GM12878 (cell line): ENCODE data around the gene SLC12A6. TPM values are rescaled to one million over a fixed set of nuclear protein-coding genes. Genes with fewer than 3 reads are reported as not detected.

Experiments used
- ATAC-seq: fragments of 200-7000 bp; cut with Tn5 transposase; 3 replicates; pipeline ENCODE4 v1.9.1; 2020; ENCODE audit warnings: mild to moderate bottlenecking, moderate library complexity
- BruUV-seq: library from RNA; stranded (reverse); fragments of 400-500 nt; replicated peaks from 2 replicates; lab custom pipeline; 2021; lab: Mats Ljungman, UMichigan
- CTCF ChIA-PET: fragments of 300-600 bp; sonication (Branson Sonifier 250); formaldehyde crosslinking; extraction: SDS; loops from one replicate; lab custom pipeline; 2021; ENCODE audit warnings: inconsistent platforms; lab: Yijun Ruan, JAX
- POLR2A ChIA-PET: fragments of 350-600 bp; formaldehyde crosslinking; extraction: SDS; loops from one replicate; lab custom pipeline; 2021; ENCODE audit warnings: inconsistent platforms; lab: Charles Lee
- RAD21 ChIA-PET: fragments of 300-600 bp; sonication (Branson Sonifier 250); formaldehyde crosslinking; loops from one replicate; lab custom pipeline; 2023; ENCODE audit warnings: antibody characterized with exemption; ENCODE audit not compliant: unreplicated experiment; lab: Charles Lee
- SMC1A ChIA-PET: fragments of 300-600 bp; sonication (Branson Sonifier 250); formaldehyde crosslinking; loops from one replicate; lab custom pipeline; 2023; ENCODE audit not compliant: unreplicated experiment, uncharacterized antibody; lab: Charles Lee
- DNase-seq: peaks from one replicate; pipeline ENCODE4 v3.0.0-alpha.2; 2011; ENCODE audit warnings: low read depth, low spot score
- FAIRE-seq: peaks from 3 replicates; lab custom pipeline; 2011; peaks lifted over from hg19 to GRCh38; lab: Jason Lieb, UNC
- H2AFZ ChIP-seq: 2 replicates; pipeline ENCODE4 v1.6.0; 2011; ENCODE audit warnings: low read depth, low read length, control low read depth; ENCODE audit not compliant: control insufficient read depth
- H3K27ac ChIP-seq: 2 replicates; pipeline ENCODE4 v1.5.1; 2011; ENCODE audit warnings: control low read depth; ENCODE audit not compliant: control insufficient read depth, insufficient read depth
- H3K27me3 ChIP-seq, 2 experiments: replicated peaks in 1 of 2; 2 replicates each; pipeline versions ENCODE4 v1.6.0 to v1.6.1; 2011; ENCODE audit warnings: low read length in 1 of 2; ENCODE audit not compliant: control insufficient read depth in 2 of 2, insufficient read depth in 2 of 2
- H3K36me3 ChIP-seq, 2 experiments: 2 replicates each; pipeline ENCODE4 v1.5.1; 2011; ENCODE audit warnings: low read length in 1 of 2; ENCODE audit not compliant: control insufficient read depth in 2 of 2, insufficient read depth in 2 of 2
- H3K4me1 ChIP-seq: 2 replicates; pipeline ENCODE4 v1.6.1; 2011; ENCODE audit warnings: mild to moderate bottlenecking, low read length, moderate library complexity, mixed read lengths; ENCODE audit not compliant: control insufficient read depth, insufficient read depth
- H3K4me2 ChIP-seq: 2 replicates; pipeline ENCODE4 v1.6.0; 2011; ENCODE audit warnings: control low read depth; ENCODE audit not compliant: control insufficient read depth, insufficient read depth
- H3K4me3 ChIP-seq: fragments of 200-600 bp; sonication (generic); 2 replicates; pipeline ENCODE4 v1.5.1; 2016
- H3K79me2 ChIP-seq: 2 replicates; pipeline ENCODE4 v1.6.0; 2011; ENCODE audit warnings: low read length; ENCODE audit not compliant: control insufficient read depth, insufficient read depth
- H3K9ac ChIP-seq: 2 replicates; pipeline ENCODE4 v1.8.0; 2011; ENCODE audit warnings: low read length, control low read depth, mixed read lengths; ENCODE audit not compliant: control insufficient read depth, insufficient read depth
- H3K9me3 ChIP-seq: replicated peaks from 3 replicates; pipeline ENCODE4 v1.5.1; 2011; ENCODE audit warnings: mild to moderate bottlenecking, low read length; ENCODE audit not compliant: control insufficient read depth, insufficient read depth
- H4K20me1 ChIP-seq: 2 replicates; pipeline ENCODE4 v1.6.0; 2011; ENCODE audit not compliant: control insufficient read depth, insufficient read depth
- E4F1 ChIP-seq: fragments of 450-650 bp; IDR thresholded peaks from 2 replicates; pipeline ENCODE4 v1.6.1; 2018; ENCODE audit warnings: borderline replicate concordance, mild to moderate bottlenecking; ENCODE audit not compliant: partially characterized antibody
- EGR1 ChIP-seq, 2 experiments: IDR thresholded peaks; 1 replicate in 1 of 2; 2 replicates in 1 of 2; pipeline ENCODE4 v1.6.1; 2011 to 2012; ENCODE audit warnings: low read depth in 2 of 2, low read length in 2 of 2, borderline replicate concordance in 1 of 2, mild to moderate bottlenecking in 1 of 2, moderate library complexity in 1 of 2
- FOXM1 ChIP-seq: IDR thresholded peaks from 2 replicates; pipeline ENCODE4 v1.6.1; 2012; ENCODE audit warnings: low read depth, mild to moderate bottlenecking, inconsistent platforms, low read length, moderate library complexity
- HSF1 ChIP-seq: fragments of 150-350 bp; IDR thresholded peaks from 2 replicates; pipeline ENCODE4 v1.6.1; 2014; ENCODE audit warnings: mild to moderate bottlenecking, low read depth, low read length
- MEF2B ChIP-seq: fragments of 450-650 bp; IDR thresholded peaks from 2 replicates; pipeline ENCODE4 v1.6.1; 2018; ENCODE audit warnings: mild to moderate bottlenecking, moderate library complexity; ENCODE audit not compliant: partially characterized antibody, poor library complexity, severe bottlenecking
- NFYA ChIP-seq: IDR thresholded peaks from 2 replicates; pipeline ENCODE4 v1.6.1; 2011; ENCODE audit warnings: low read depth, mild to moderate bottlenecking, low read length, improper control_type of control experiment, borderline replicate concordance
- PKNOX1 ChIP-seq: fragments of 450-650 bp; IDR thresholded peaks from 2 replicates; pipeline ENCODE4 v1.6.1; 2016; ENCODE audit warnings: mild to moderate bottlenecking
- POLR2A ChIP-seq: IDR thresholded peaks from 2 replicates; pipeline ENCODE4 v1.6.1; 2011; ENCODE audit warnings: low read depth, mild to moderate bottlenecking, low read length
- SIX5 ChIP-seq: IDR thresholded peaks from 2 replicates; pipeline ENCODE4 v1.6.1; 2011; ENCODE audit warnings: mild to moderate bottlenecking, low read depth, low read length, moderate library complexity; ENCODE audit not compliant: severe bottlenecking
- SKIL ChIP-seq: fragments of 450-650 bp; IDR thresholded peaks from 2 replicates; pipeline ENCODE4 v1.6.1; 2017; ENCODE audit warnings: mild to moderate bottlenecking, low read depth, inconsistent platforms; ENCODE audit not compliant: poor library complexity, severe bottlenecking
- TBL1XR1 ChIP-seq: IDR thresholded peaks from 2 replicates; pipeline ENCODE4 v1.6.1; 2012; ENCODE audit warnings: low read depth, low read length, improper control_type of control experiment
- WRNIP1 ChIP-seq: IDR thresholded peaks from 2 replicates; pipeline ENCODE4 v1.6.1; 2011; ENCODE audit warnings: low read depth, low read length, improper control_type of control experiment, borderline replicate concordance
- WGBS: methylation state at CpG from one replicate; pipeline ENCODE4 v1.1.6; 2016; ENCODE audit warnings: low lambda C conversion rate; ENCODE audit not compliant: insufficient replicate concordance, insufficient coverage; ENCODE audit errors: missing lambda C conversion rate; 5-methylcytosine and 5-hydroxymethylcytosine counted together
- in situ Hi-C: fragments of 300-500 bp; cut with MboI; formaldehyde crosslinking; loops from 9 replicates; pipeline ENCODE4 v1.14.3; 2018; ENCODE audit warnings: mixed read lengths
- intact Hi-C: fragments of 100-400 bp; cut with micrococcal nuclease; formaldehyde crosslinking; loops from one replicate; pipeline ENCODE4 v1.14.2; 2022; ENCODE audit not compliant: unreplicated experiment
- polyA plus RNA-seq, 11 experiments: library from polyadenylated mRNA; depleted of rRNA in 4 of 11; unstranded in 6 of 11; stranded (reverse) in 5 of 11; fragments of >200 nt; fragmentation: Nextera tagmentation in 4 of 11; fragmentation: Illumina TruSeq in 1 of 11; extraction: Ambion mirVana in 4 of 11; extraction: Trizol in 1 of 11; gene quantifications; 1 replicate in 1 of 11; 2 replicates in 10 of 11; pipeline versions ENCODE4 v1.2.1 to v1.2.3, GENCODE V29; 2011 to 2016; ENCODE audit warnings: inconsistent platforms in 2 of 11, missing spikeins in 2 of 11, low read depth in 1 of 11
- total RNA-seq, 4 experiments: library from RNA; depleted of rRNA in 3 of 4; stranded (reverse); fragments of >200 nt in 3 of 4; fragmentation: Illumina TruSeq in 1 of 4; extraction: Trizol in 1 of 4; gene quantifications; 2 replicates each; pipeline versions ENCODE4 v1.2.1 to v1.2.3, GENCODE V29; 2013 to 2021

Gene SLC12A6
- total and polyA plus RNA-seq, 10 of the 15 experiments (the other 5 are each of a cell fraction or from before 2014, with no cell fraction given), result 4.7 to 94.4 (median 34.2) TPM

GRCh38 chr15:34359416-34359815 lies 21.8 kb upstream of the SLC12A6 start (continued):
- TF ChIP-seq HSF1, result no peak
- no peak for TF ChIP-seq WRNIP1

DNA sequence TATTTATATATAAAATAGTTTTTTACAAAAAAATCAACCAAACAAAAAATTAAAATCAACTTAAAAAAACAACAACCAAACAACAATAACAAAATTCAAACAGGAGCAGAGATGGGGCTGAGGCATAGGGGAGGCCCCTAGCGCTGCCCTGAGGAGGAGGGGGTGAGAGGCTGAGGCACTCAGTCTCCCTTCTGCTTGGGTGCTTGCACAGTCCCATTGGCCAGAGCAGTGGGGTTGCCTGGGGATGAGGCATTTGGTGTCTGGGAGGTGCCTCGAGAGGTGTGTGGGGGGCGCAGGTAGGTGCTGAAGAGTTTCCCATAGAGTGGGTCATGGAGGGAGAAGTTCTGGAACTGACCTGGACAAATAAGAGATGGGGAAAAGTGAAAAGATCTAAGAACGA lies 21.4 kb upstream of the SLC12A6 start:
- ChIA-PET CTCF (interaction anchor here (1.5 kb wide), 1 partner anchor 9 kb away, joined by 3 read pairs; no protein-coding TSS in a partner anchor), SMC1A (interaction anchor here (0.6 to 1.1 kb wide), 2 partner anchors 23 to 42 kb away, joined by 3 read pairs; no protein-coding TSS in a partner anchor), RAD21 (interaction anchor here (1.5 kb wide), 1 partner anchor 9 kb away, joined by 3 read pairs; the partner anchor contains the start of gene LPCAT4), POLR2A (interaction anchor here (0.5 to 1.5 kb wide), 2 partner anchors 8 to 285 kb away, joined by 3 to 6 read pairs; partner anchors contain the start of gene LPCAT4)
- H3K79me2 ChIP-seq, result no peaks in the 10 kb centered on the region
- FAIRE-seq (no peak), ATAC-seq (no peak), DNase-seq (no peak)
- no peak overlapping the region for H3K4me2 ChIP-seq
- H3K27ac ChIP-seq, result no peak overlapping the region
- H3K27me3 ChIP-seq, result no peaks in the 10 kb centered on the region
- no peak overlapping the region for H3K4me3 ChIP-seq
- in situ Hi-C loops (no loop called here), intact Hi-C loops (no loop called here)
- no TSS peak for BruUV-seq
- 98% methylated on average over 4 of the region's 4 CpGs for WGBS
- no peak overlapping the region for H3K9ac ChIP-seq
- H3K4me1 ChIP-seq, result no peaks in the 10 kb centered on the region
- H3K9me3 ChIP-seq, result no peaks in the 10 kb centered on the region
- H4K20me1 ChIP-seq, result no peaks in the 10 kb centered on the region
- no peak overlapping the region for H2AFZ ChIP-seq
- peaks cover 0 to 18% of the 10 kb centered on the region in 2 experiments for H3K36me3 ChIP-seq
- TF ChIP-seq SIX5 (no peak), SKIL (no peak), NFYA (no peak), MEF2B (no peak), TBL1XR1 (no peak), WRNIP1 (no peak), PKNOX1 (no peak), FOXM1 (no peak), EGR1 (IDR thresholded peaks at IDR 0.05; ENCODE audit: borderline replicate concordance in 1 of 2, low read depth in 2 of 2, low read length in 2 of 2) (no peak), POLR2A (no peak), E4F1 (no peak)
